AG08396 (cell line): ENCODE data around the gene STK38L.

Experiments
- DNase-seq: peaks from one replicate; pipeline ENCODE4 v3.0.0; 2012; ENCODE audit warnings: low spot score, mixed read lengths

STK38L gene

GRCh38 chr12:27351476-27351875 lies 107.4 kb downstream of the STK38L start:
- DNase-seq: no peak

- no peak for DNase-seq
Measured at GRCh38 chr12:27355486-27355885, 111.4 kb downstream of the STK38L start.

- DNase-seq: no peak
Measured at GRCh38 chr12:27355979-27356378, 111.9 kb downstream of the STK38L start.

GRCh38 chr12:27359578-27360340 lies 115.7 kb downstream of the STK38L start:
- DNase-seq: no peak

GRCh38 chr12:27361372-27361771 lies 117.3 kb downstream of the STK38L start:
- no peak for DNase-seq

- no peak for DNase-seq
Measured at GRCh38 chr12:27366621-27367020, 122.5 kb downstream of the STK38L start.

GRCh38 chr12:27367078-27367477 lies 123.0 kb downstream of the STK38L start:
- DNase-seq: no peak
